Osteocyte (in vitro differentiated cells): ENCODE measurements around the gene SNCB. TPM values are rescaled to one million over a fixed set of nuclear protein-coding genes. Genes with fewer than 3 reads are reported as not detected.
"Not testable (repeated sequence)": the region's sequence is repeated elsewhere in the genome, so short reads cannot be mapped to it uniquely, and the experiment has no call there.

Experiments used
- DNase-seq: peaks from one replicate; pipeline ENCODE4 v3.0.0; 2021; ENCODE audit warnings: mixed read lengths; ENCODE audit not compliant: unreplicated experiment; ENCODE audit errors: extremely low spot score
- H3K27ac Mint-ChIP-seq: one replicate; pipeline ENCODE4 v1.8.0; 2021; ENCODE audit warnings: mild to moderate bottlenecking, mixed read lengths; ENCODE audit not compliant: unreplicated experiment
- H3K27me3 Mint-ChIP-seq: one replicate; pipeline ENCODE4 v1.8.0; 2021; ENCODE audit warnings: mixed read lengths; ENCODE audit not compliant: unreplicated experiment
- H3K36me3 Mint-ChIP-seq: one replicate; pipeline ENCODE4 v1.8.0; 2021; ENCODE audit warnings: mixed read lengths; ENCODE audit not compliant: unreplicated experiment
- H3K4me1 Mint-ChIP-seq: one replicate; pipeline ENCODE4 v1.8.0; 2021; ENCODE audit warnings: mixed read lengths; ENCODE audit not compliant: unreplicated experiment
- H3K4me3 Mint-ChIP-seq: one replicate; pipeline ENCODE4 v1.8.0; 2021; ENCODE audit warnings: mild to moderate bottlenecking, moderate library complexity, mixed read lengths; ENCODE audit not compliant: unreplicated experiment
- H3K9me3 Mint-ChIP-seq: one replicate; pipeline ENCODE4 v1.8.0; 2021; ENCODE audit warnings: mixed read lengths; ENCODE audit not compliant: unreplicated experiment
- CTCF ChIP-seq: fragments of 200-600 bp; sonication (generic); IDR thresholded peaks from 2 replicates; pipeline ENCODE4 v1.5.0; 2021; ENCODE audit warnings: antibody characterized with exemption, mild to moderate bottlenecking, moderate library complexity
- total RNA-seq: library from RNA; stranded (reverse); gene quantifications from 2 replicates; pipeline ENCODE4 v1.2.1, GENCODE V29; 2021

Gene SNCB
- total RNA-seq, 1 donor from 2014 or later, result not detected

- Mint-ChIP-seq H3K4me1 (peaks cover 6% of the 10 kb centered on the region), H3K27ac (no peak overlapping the region), H3K27me3 (no peaks in the 10 kb centered on the region), H3K9me3 (no peaks in the 10 kb centered on the region), H3K36me3 (no peaks in the 10 kb centered on the region), H3K4me3 (no peak overlapping the region)
- no peak for DNase-seq
- no peak for TF ChIP-seq CTCF
Measured at GRCh38 chr5:176606032-176606431, 24.3 kb downstream of the SNCB start.

GRCh38 chr5:176603091-176603490, 27.2 kb downstream of the SNCB start:
- no peak for TF ChIP-seq CTCF
- Mint-ChIP-seq H3K4me1 (no peaks in the 10 kb centered on the region), H3K27me3 (no peaks in the 10 kb centered on the region), H3K9me3 (no peaks in the 10 kb centered on the region), H3K36me3 (no peaks in the 10 kb centered on the region), H3K4me3 (no peak overlapping the region), H3K27ac (no peak overlapping the region)
- no peak for DNase-seq

- H3K27me3 Mint-ChIP-seq, result no peaks in the 10 kb centered on the region
- no peak overlapping the region for H3K4me3 Mint-ChIP-seq
- H3K36me3 Mint-ChIP-seq, result no peaks in the 10 kb centered on the region
- H3K27ac Mint-ChIP-seq, result no peak overlapping the region
- DNase-seq, result no peak
- H3K9me3 Mint-ChIP-seq, result no peaks in the 10 kb centered on the region
- no peaks in the 10 kb centered on the region for H3K4me1 Mint-ChIP-seq
- no peak for TF ChIP-seq CTCF
Measured at GRCh38 chr5:176601901-176602482, 28.3 kb downstream of the SNCB start.

- not testable (repeated sequence) for H3K27me3 Mint-ChIP-seq, H3K27ac Mint-ChIP-seq, H3K4me1 Mint-ChIP-seq, H3K9me3 Mint-ChIP-seq, H3K4me3 Mint-ChIP-seq, H3K36me3 Mint-ChIP-seq, DNase-seq
Measured at GRCh38 chr5:176599749-176600430, 30.4 kb downstream of the SNCB start.

- Mint-ChIP-seq H3K4me3 (no peak overlapping the region), H3K27me3 (no peaks in the 10 kb centered on the region), H3K4me1 (no peaks in the 10 kb centered on the region), H3K36me3 (no peaks in the 10 kb centered on the region), H3K27ac (no peak overlapping the region), H3K9me3 (no peaks in the 10 kb centered on the region)
- TF ChIP-seq CTCF, result no peak
- no peak for DNase-seq
Measured at GRCh38 chr5:176597417-176598389, 32.6 kb downstream of the SNCB start.
